ENCODE measurements around the gene ACTN4. TPM values are rescaled to one million over a fixed set of nuclear protein-coding genes. Genes with fewer than 3 reads are reported as not detected.

ACTN4 gene
- total and polyA plus RNA-seq, 2 experiments from 2014 or later = 68.9 to 427 TPM

- H3K79me2 ChIP-seq (replicated peaks; ENCODE audit: insufficient read depth) = no peaks in the 10 kb centered on the region
- no peaks in the 10 kb centered on the region for H3K9me2 ChIP-seq (ENCODE audit: insufficient read depth)
- no peak overlapping the region for H3K27ac Mint-ChIP-seq
- no peak overlapping the region for H3K27ac ChIP-seq (ENCODE audit: low read depth)
- peaks cover 6% of the 10 kb centered on the region for H4K20me1 ChIP-seq (replicated peaks; ENCODE audit: insufficient read depth)
- TF ChIP-seq ZNF114 (CRISPR knock-in tag; IDR thresholded peaks at IDR 0.05) (no peak), ZNF331 (CRISPR knock-in tag; IDR thresholded peaks at IDR 0.05; ENCODE audit: low read depth) (no peak), JUNB (IDR thresholded peaks at IDR 0.05; ENCODE audit: unreplicated experiment) (no peak), CREB1 (CRISPR knock-in tag; IDR thresholded peaks at IDR 0.05; ENCODE audit: low read depth) (no peak), ZNF462 (CRISPR knock-in tag; IDR thresholded peaks at IDR 0.05) (no peak), EZH2phosphoT487 (IDR thresholded peaks at IDR 0.05; ENCODE audit: unreplicated experiment) (no peak), ETS1 (IDR thresholded peaks at IDR 0.05) (no peak), STAT1 (IDR thresholded peaks at IDR 0.05; ENCODE audit: unreplicated experiment) (no peak), CTCF (conservative IDR thresholded peaks at IDR 0.05; ENCODE audit: low read depth in 2 of 2) (no peak), POLR2AphosphoS5 (IDR thresholded peaks at IDR 0.05; ENCODE audit: low read depth) (no peak), NANOG (IDR thresholded peaks at IDR 0.05; ENCODE audit: borderline replicate concordance) (no peak), EZH2 (IDR thresholded peaks at IDR 0.05; ENCODE audit: low read depth, unreplicated experiment) (no peak), REST (IDR thresholded peaks at IDR 0.05; ENCODE audit: unreplicated experiment) (no peak)
- H3K4me3 ChIP-seq = peak overlapping the region; percentile 69
- peaks cover 22% of the 10 kb centered on the region for H3K4me1 Mint-ChIP-seq
- peaks cover 13% of the 10 kb centered on the region; the same call in 1 of the 2 replicates for H3F3A ChIP-seq (replicated peaks; ENCODE audit: low read depth)
- peaks cover 6% of the 10 kb centered on the region for H3K36me3 ChIP-seq (ENCODE audit: insufficient read depth)
- no peak for DNase-seq (ENCODE audit: low spot score)
- H3K36me3 Mint-ChIP-seq (ENCODE audit: low read depth) = peaks cover 30% of the 10 kb centered on the region
- ATAC-seq = peak; percentile 6
- H3K27me3 Mint-ChIP-seq (ENCODE audit: insufficient read depth, low read depth, poor library complexity) = peaks cover 47% of the 10 kb centered on the region
- H3K4me3 Mint-ChIP-seq = peak overlapping the region; percentile 75
- H3K9me3 Mint-ChIP-seq = no peaks in the 10 kb centered on the region; the same call in 2 of the 3 replicates
- no peak overlapping the region for H2AFZ ChIP-seq
- peaks cover 13% of the 10 kb centered on the region for H3K4me1 ChIP-seq (ENCODE audit: insufficient read depth)
- H3K4me2 ChIP-seq = peak overlapping the region; percentile 84
- H3K27me3 ChIP-seq (ENCODE audit: insufficient read depth) = peaks cover 10% of the 10 kb centered on the region
Observed at GRCh38 chr19:38734426-38735256, 87.2 kb downstream of the ACTN4 start.

Measured in GM23338 (cell line).